Smooth muscle cell (in vitro differentiated cells): ENCODE results near the gene ZGPAT. TPM values are rescaled to one million over a fixed set of nuclear protein-coding genes. Genes with fewer than 3 reads are reported as not detected.
"Not testable (repeated sequence)": the region's sequence is repeated elsewhere in the genome, so short reads cannot be mapped to it uniquely, and the experiment has no call there.

ENCODE experiments used
- DNase-seq: peaks from one replicate; lab custom pipeline; 2025; ENCODE audit not compliant: unreplicated experiment; lab: John Stamatoyannopoulos, UW
- H2AFZ ChIP-seq: fragments of 200-600 bp; sonication (generic); 2 replicates; pipeline ENCODE4 v1.6.0; 2016; ENCODE audit warnings: antibody characterized with exemption, low read depth, mild to moderate bottlenecking
- H3F3A ChIP-seq: fragments of 200-600 bp; sonication (generic); 2 replicates; pipeline ENCODE4 v1.6.0; 2017; ENCODE audit warnings: antibody characterized with exemption, low read depth
- H3K27ac ChIP-seq: fragments of 200-600 bp; sonication (generic); 2 replicates; pipeline ENCODE4 v1.5.1; 2016; ENCODE audit warnings: low read depth, mild to moderate bottlenecking
- H3K27me3 ChIP-seq: fragments of 200-600 bp; sonication (generic); 2 replicates; pipeline ENCODE4 v1.6.1; 2016; ENCODE audit warnings: low read depth, mild to moderate bottlenecking
- H3K36me3 ChIP-seq: fragments of 200-600 bp; sonication (generic); 2 replicates; pipeline ENCODE4 v1.5.1; 2016; ENCODE audit warnings: low read depth
- H3K4me1 ChIP-seq: fragments of 200-600 bp; sonication (generic); 2 replicates; pipeline ENCODE4 v1.5.1; 2016; ENCODE audit warnings: low read depth
- H3K4me2 ChIP-seq: fragments of 200-600 bp; sonication (generic); 2 replicates; pipeline ENCODE4 v1.6.0; 2016; ENCODE audit warnings: mild to moderate bottlenecking
- H3K4me3 ChIP-seq: fragments of 200-600 bp; sonication (generic); 2 replicates; pipeline ENCODE4 v1.5.1; 2016; ENCODE audit warnings: mild to moderate bottlenecking
- H3K79me2 ChIP-seq: fragments of 200-600 bp; sonication (generic); 2 replicates; pipeline ENCODE4 v1.6.0; 2016; ENCODE audit warnings: low read depth, mild to moderate bottlenecking
- H3K9ac ChIP-seq: fragments of 200-600 bp; sonication (generic); 2 replicates; pipeline ENCODE4 v1.6.0; 2016; ENCODE audit warnings: low read depth
- H3K9me3 ChIP-seq: fragments of 200-600 bp; sonication (generic); replicated peaks from 2 replicates; pipeline ENCODE4 v1.5.1; 2016; ENCODE audit warnings: low read depth
- H4K20me1 ChIP-seq: fragments of 200-600 bp; sonication (generic); 2 replicates; pipeline ENCODE4 v1.6.0; 2016; ENCODE audit warnings: low read depth
- CTCF ChIP-seq: fragments of 200-600 bp; sonication (generic); IDR thresholded peaks from 2 replicates; pipeline ENCODE4 v1.5.1; 2017; ENCODE audit warnings: borderline replicate concordance, mild to moderate bottlenecking, antibody characterized with exemption; ENCODE audit not compliant: insufficient read depth, poor library complexity, severe bottlenecking
- WGBS: methylation state at CpG from one replicate; pipeline ENCODE4 v1.1.7; 2016; ENCODE audit warnings: low lambda C conversion rate; 5-methylcytosine and 5-hydroxymethylcytosine counted together
- polyA plus RNA-seq: library from polyadenylated mRNA; unstranded; fragments of >200 nt; fragmentation: Nextera tagmentation; extraction: Ambion mirVana; gene quantifications from 2 replicates; pipeline ENCODE4 v1.2.1, GENCODE V29; 2016
- total RNA-seq: library from RNA; depleted of rRNA; stranded (reverse); fragments of >200 nt; gene quantifications from 2 replicates; pipeline ENCODE4 v1.2.3, GENCODE V29; 2014

Gene ZGPAT
- total and polyA plus RNA-seq, 2 experiments from 2014 or later, result 13.8 to 32.3 TPM

GRCh38 chr20:63730189-63730733 lies 22.4 kb downstream of the ZGPAT start:
- H3K36me3 ChIP-seq, H3F3A ChIP-seq, H3K4me2 ChIP-seq, H3K4me3 ChIP-seq, DNase-seq, H2AFZ ChIP-seq, H3K27me3 ChIP-seq, H3K9ac ChIP-seq, H3K9me3 ChIP-seq, H3K27ac ChIP-seq, H3K4me1 ChIP-seq: not testable (repeated sequence)
- Histone ChIP-seq H3K79me2 (peaks cover 38% of the 10 kb centered on the region), H4K20me1 (peaks cover 61% of the 10 kb centered on the region)
- WGBS, result 98% methylated on average over 18 of the region's 18 CpGs

GRCh38 chr20:63731410-63731809 lies 23.6 kb downstream of the ZGPAT start:
- peaks cover 31% of the 10 kb centered on the region for H3K79me2 ChIP-seq
- no peaks in the 10 kb centered on the region for H3K36me3 ChIP-seq
- H3K4me3 ChIP-seq, result no peak overlapping the region
- H3K27ac ChIP-seq, result no peak overlapping the region
- no peak overlapping the region for H2AFZ ChIP-seq
- no peaks in the 10 kb centered on the region for H3K9me3 ChIP-seq
- WGBS, result 97% methylated on average over 5 of the region's 5 CpGs
- no peaks in the 10 kb centered on the region for H3F3A ChIP-seq
- no peak overlapping the region for H3K4me2 ChIP-seq
- H3K27me3 ChIP-seq, result no peaks in the 10 kb centered on the region
- DNase-seq, result no peak
- no peaks in the 10 kb centered on the region for H3K4me1 ChIP-seq
- peaks cover 71% of the 10 kb centered on the region for H4K20me1 ChIP-seq
- no peak for TF ChIP-seq CTCF
- H3K9ac ChIP-seq, result no peak overlapping the region

GRCh38 chr20:63732118-63733095 lies 24.6 kb downstream of the ZGPAT start:
- Histone ChIP-seq H3K27me3 (no peaks in the 10 kb centered on the region), H3K4me3 (no peak overlapping the region), H3K36me3 (no peaks in the 10 kb centered on the region), H3K27ac (no peak overlapping the region), H3K4me1 (peaks cover 4% of the 10 kb centered on the region), H3K79me2 (peaks cover 22% of the 10 kb centered on the region), H3F3A (no peaks in the 10 kb centered on the region), H2AFZ (no peak overlapping the region), H4K20me1 (peaks cover 80% of the 10 kb centered on the region), H3K4me2 (no peak overlapping the region), H3K9ac (no peak overlapping the region), H3K9me3 (no peaks in the 10 kb centered on the region)
- no peak for DNase-seq
- 89% methylated on average over 37 of the region's 38 CpGs for WGBS
- no peak for TF ChIP-seq CTCF

- Histone ChIP-seq H3K9ac (no peak overlapping the region), H3K9me3 (no peaks in the 10 kb centered on the region), H3K79me2 (peaks cover 18% of the 10 kb centered on the region), H3K36me3 (no peaks in the 10 kb centered on the region), H3K27me3 (no peaks in the 10 kb centered on the region), H3K4me1 (peaks cover 11% of the 10 kb centered on the region), H3K4me3 (no peak overlapping the region), H3K27ac (no peak overlapping the region), H3F3A (peaks cover under 1% of the 10 kb centered on the region), H3K4me2 (no peak overlapping the region), H2AFZ (no peak overlapping the region), H4K20me1 (peaks cover 80% of the 10 kb centered on the region)
- TF ChIP-seq CTCF, result no peak
- 96% methylated on average over 13 of the region's 13 CpGs for WGBS
- DNase-seq, result no peak
Observed at GRCh38 chr20:63733117-63733516, 25.3 kb downstream of the ZGPAT start.
